DND-41 (cell line): ENCODE results near the gene MAP3K9.

Experiments
- CTCF ChIP-seq: IDR thresholded peaks from 2 replicates; pipeline ENCODE4 v1.5.1; 2012; ENCODE audit warnings: borderline replicate concordance, low read length, moderate library complexity, mild to moderate bottlenecking; ENCODE audit not compliant: poor library complexity, severe bottlenecking; ENCODE audit errors: extremely low read depth
- EZH2 ChIP-seq: IDR thresholded peaks from 3 replicates; pipeline ENCODE4 v1.6.1; 2012; ENCODE audit warnings: borderline replicate concordance, low read depth, mild to moderate bottlenecking, moderate library complexity, low read length, inconsistent platforms; ENCODE audit not compliant: severe bottlenecking

DNA sequence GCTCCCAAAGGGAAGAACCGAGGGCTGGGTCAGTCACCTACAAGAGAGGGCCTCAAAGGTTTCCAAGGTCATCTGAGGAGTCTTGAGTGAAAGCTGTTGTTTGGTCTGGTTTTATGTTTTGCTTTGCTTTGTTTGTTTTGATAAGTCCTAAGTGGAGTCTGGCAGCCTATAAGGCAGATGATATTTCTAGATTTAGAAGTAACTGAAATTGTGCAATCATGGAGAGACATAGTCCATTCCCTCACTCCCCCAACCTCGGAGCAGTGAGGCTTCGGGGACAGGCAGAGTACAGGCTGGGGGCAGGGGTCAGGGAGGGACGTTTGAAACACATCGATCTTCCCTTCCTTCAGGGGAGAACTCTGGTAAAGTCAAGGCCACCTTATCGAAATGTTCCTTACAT lies 125.3 kb downstream of the MAP3K9 start:
- TF ChIP-seq CTCF, result no peak
- TF ChIP-seq EZH2, result no peak
